Ovary (tissue), 9 donors: ENCODE data around the gene SECTM1. TPM values are rescaled to one million over a fixed set of nuclear protein-coding genes. Genes with fewer than 3 reads are reported as not detected.

ENCODE experiments used
- DNase-seq, 5 donors: peaks; one replicate each; pipeline ENCODE4 v3.0.0-alpha.2; 2019 to 2020
- H3K27ac ChIP-seq, 2 donors: fragments of 200-600 bp; one replicate each; pipeline versions ENCODE4 v1.5.1 to v1.8.0; 2019 to 2022
- H3K27me3 ChIP-seq: fragments of 200-600 bp; one replicate; pipeline ENCODE4 v1.8.0; 2022
- H3K36me3 ChIP-seq: fragments of 200-600 bp; sonication (generic); one replicate; pipeline ENCODE4 v1.5.1; 2019
- H3K4me1 ChIP-seq: one replicate; pipeline ENCODE4 v1.8.1; 2013; ENCODE audit warnings: mild to moderate bottlenecking, moderate library complexity; ENCODE audit not compliant: insufficient read depth
- H3K4me3 ChIP-seq: fragments of 200-600 bp; sonication (generic); one replicate; pipeline ENCODE4 v1.5.1; 2017
- H3K9me3 ChIP-seq, 2 donors: fragments of 200-600 bp in 1 of 2; sonication (generic) in 1 of 2; one replicate each; pipeline versions ENCODE4 v1.5.1 to v1.8.1; 2013 to 2019; ENCODE audit warnings: mild to moderate bottlenecking in 1 of 2, moderate library complexity in 1 of 2
- CTCF ChIP-seq, 3 donors: fragments of 450-650 bp in 2 of 3; fragments of 200-600 bp in 1 of 3; IDR thresholded peaks; one replicate each; pipeline versions ENCODE4 v1.5.1 to v1.8.0; 2016 to 2022; ENCODE audit warnings: antibody characterized with exemption in 3 of 3, mild to moderate bottlenecking in 1 of 3
- EP300 ChIP-seq: sonication (generic); formaldehyde crosslinking; IDR thresholded peaks from one replicate; pipeline ENCODE4 v1.6.1; 2017; ENCODE audit warnings: antibody characterized with exemption
- POLR2A ChIP-seq: fragments of 450-650 bp; IDR thresholded peaks from one replicate; pipeline ENCODE4 v1.6.1; 2017; ENCODE audit warnings: antibody characterized with exemption, mild to moderate bottlenecking, moderate library complexity
- WGBS, 3 donors: extraction: QIAGEN DNeasy Blood & Tissue Kit in 1 of 3; methylation state at CpG; one replicate each; pipeline versions ENCODE4 v1.1.5 to v1.1.7; 2013 to 2017; 5-methylcytosine and 5-hydroxymethylcytosine counted together
- intact Hi-C, 4 donors: fragments of 100-400 bp; cut with DNase I; formaldehyde crosslinking; loops; one replicate each; pipeline versions ENCODE4 v1.11.0 to v1.15.1; 2022 to 2023
- polyA plus RNA-seq, 2 donors: library from polyadenylated mRNA; stranded (reverse); fragments of 200-250 nt in 1 of 2; fragments of 350-450 nt in 1 of 2; fragmentation: Illumina TruSeq in 1 of 2; extraction: RNeasy Lipid Tissue Mini Kit (QIAGEN cat#74804) in 1 of 2; gene quantifications; one replicate each; pipeline ENCODE4 v1.2.3, GENCODE V29; 2013 to 2014
- total RNA-seq, 7 donors: library from RNA; depleted of rRNA in 2 of 7; stranded (reverse); fragments of >200 nt in 2 of 7; fragmentation: NEBNext Ultra II Directional in 3 of 7; extraction: Animal tissue kit (Norgen Biotek cat#: 25700) in 3 of 7; gene quantifications; one replicate each; pipeline versions ENCODE4 v1.1.0 to v1.2.4, GENCODE V29; 2016 to 2023
- donor health status: DM: no; HTN: no; CAD: no; lungs with moderate emphysema.
- donor health status: DM: no; HTN: no; CAD: no.
- donor health status: Bipolar disorder and iron deficiency.
- donor health status: DM: yes; HTN: yes; CAD: no.
- donor health status: DM: no; HTN: no; CAD: no.
- donor health status: DM: yes; HTN: yes; CAD: no.

Gene SECTM1
- total and polyA plus RNA-seq, 9 donors = 2.1 to 20.8 (median 7.9) TPM

GRCh38 chr17:82330322-82331239 lies 3.0 kb downstream of the SECTM1 start:
- WGBS, 3 donors = 36 to 44% (median 38%) methylated on average over 28 of the region's 28 CpGs
- H3K36me3 ChIP-seq = no peaks in the 10 kb centered on the region
- peak in 4 of 5 donors; percentile 62 to 78 (median 70) for DNase-seq
- H3K27me3 ChIP-seq = no peaks in the 10 kb centered on the region
- H3K9me3 ChIP-seq = no peaks in the 10 kb centered on the region
- H3K4me3 ChIP-seq = no peak overlapping the region
- peaks cover 22% of the 10 kb centered on the region for H3K4me1 ChIP-seq
- H3K27ac ChIP-seq = no peak overlapping the region
- intact Hi-C loops = no loop called here
- TF ChIP-seq CTCF (IDR thresholded peaks at IDR 0.05) = no peak
- TF ChIP-seq POLR2A = no peak
- TF ChIP-seq EP300 = no peak

DNA sequence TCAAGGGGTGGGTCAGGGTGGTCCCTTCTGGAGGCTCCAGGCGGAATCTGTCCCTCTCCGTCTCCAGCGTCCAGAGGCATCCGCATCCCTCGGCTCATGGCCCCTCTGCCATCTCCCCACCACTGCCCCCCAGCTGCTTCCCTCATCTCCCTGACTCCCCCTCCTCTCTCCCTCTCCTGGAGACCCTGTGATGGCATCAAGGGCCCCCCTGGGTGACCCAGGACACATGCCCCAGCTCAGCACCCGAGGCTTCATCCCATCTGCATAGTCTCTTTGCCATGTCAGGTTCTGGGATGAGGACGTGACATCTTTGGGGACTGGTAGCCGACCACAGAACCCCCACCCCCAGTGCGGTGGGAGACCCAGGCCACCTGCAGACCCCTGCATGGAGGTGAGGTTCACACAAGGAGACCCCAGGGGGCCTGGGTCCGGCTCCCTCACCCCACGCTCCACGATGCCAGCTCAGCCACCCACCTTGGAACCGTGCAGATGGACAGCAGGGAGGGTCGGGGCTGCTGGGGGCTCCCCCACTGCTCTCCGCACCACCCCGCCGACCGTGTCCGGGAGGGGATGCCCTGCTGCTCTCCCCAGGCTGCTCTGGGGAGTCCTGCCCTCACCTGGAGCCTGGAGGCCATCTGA lies 3.8 kb downstream of the SECTM1 start:
- H3K27me3 ChIP-seq = no peaks in the 10 kb centered on the region
- WGBS, 3 donors = 47 to 88% (median 52%) methylated on average over 10 to 19 of the region's 19 CpGs
- no peaks in the 10 kb centered on the region for H3K36me3 ChIP-seq
- H3K4me1 ChIP-seq = peaks cover 22% of the 10 kb centered on the region
- no peaks in the 10 kb centered on the region for H3K9me3 ChIP-seq
- DNase-seq = no peak
- intact Hi-C loops = loop anchor here in 2 of 4 donors (10.0 kb wide), 2 partner anchors 85 to 305 kb away; partner anchors contain the start of genes CENPX (in 1 of the 2) and LRRC45 (in 1 of the 2)
- TF ChIP-seq CTCF (IDR thresholded peaks at IDR 0.05) = no peak
- TF ChIP-seq POLR2A = no peak
- TF ChIP-seq EP300 = no peak
- no peak overlapping the region for H3K27ac ChIP-seq
- H3K4me3 ChIP-seq = no peak overlapping the region

DNA sequence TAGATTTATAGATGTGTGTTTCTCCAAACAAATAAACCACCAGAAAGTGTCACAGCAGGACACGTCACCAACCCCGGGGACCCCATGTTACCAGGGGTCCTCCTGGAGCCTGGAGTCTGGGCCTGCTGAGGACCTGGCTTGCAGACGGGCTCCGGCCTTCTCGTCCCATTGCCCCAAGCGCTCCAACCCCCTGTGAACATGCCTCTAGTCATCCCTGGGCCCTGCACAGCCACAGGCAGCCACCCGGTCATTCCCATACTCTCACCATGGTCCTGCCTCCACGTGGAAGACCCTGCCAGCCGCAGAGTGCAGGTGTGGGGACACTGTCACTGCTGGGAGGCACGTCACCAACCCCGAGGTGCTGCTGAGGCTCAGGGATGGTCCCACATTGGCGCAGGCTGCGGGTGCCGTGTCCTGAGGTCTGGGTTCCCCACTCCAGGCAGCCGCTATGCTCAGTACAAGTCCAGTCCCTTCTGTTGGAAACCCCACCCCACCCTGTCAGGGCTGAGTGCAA lies 4.5 kb downstream of the SECTM1 start:
- WGBS, 3 donors = 88 to 93% (median 88%) methylated on average over 15 of the region's 15 CpGs
- no peaks in the 10 kb centered on the region for H3K9me3 ChIP-seq
- intact Hi-C loops = loop anchor here in 2 of 4 donors (10.0 kb wide), 2 partner anchors 84 to 304 kb away; partner anchors contain the start of genes CENPX (in 1 of the 2) and LRRC45 (in 1 of the 2)
- no peaks in the 10 kb centered on the region for H3K27me3 ChIP-seq
- H3K36me3 ChIP-seq = no peaks in the 10 kb centered on the region
- peak in 1 of 5 donors; percentile 22 for DNase-seq
- TF ChIP-seq POLR2A = no peak
- no peak for TF ChIP-seq CTCF (IDR thresholded peaks at IDR 0.05)
- TF ChIP-seq EP300 = no peak
- no peak overlapping the region for H3K4me3 ChIP-seq
- H3K27ac ChIP-seq = no peak overlapping the region
- H3K4me1 ChIP-seq = peaks cover 14% of the 10 kb centered on the region
